KG1 (cell line): Measurements from ENCODE around the gene ANXA8.
"Not testable (repeated sequence)": the region's sequence is repeated elsewhere in the genome, so short reads cannot be mapped to it uniquely, and the experiment has no call there.

ENCODE experiments used
- DNase-seq: peaks from one replicate; lab custom pipeline; 2025; lab: John Stamatoyannopoulos, UW

The ANXA8 gene, protein sequence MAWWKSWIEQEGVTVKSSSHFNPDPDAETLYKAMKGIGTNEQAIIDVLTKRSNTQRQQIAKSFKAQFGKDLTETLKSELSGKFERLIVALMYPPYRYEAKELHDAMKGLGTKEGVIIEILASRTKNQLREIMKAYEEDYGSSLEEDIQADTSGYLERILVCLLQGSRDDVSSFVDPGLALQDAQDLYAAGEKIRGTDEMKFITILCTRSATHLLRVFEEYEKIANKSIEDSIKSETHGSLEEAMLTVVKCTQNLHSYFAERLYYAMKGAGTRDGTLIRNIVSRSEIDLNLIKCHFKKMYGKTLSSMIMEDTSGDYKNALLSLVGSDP

GRCh38 chr10:47483923-47484322, at the start of gene ANXA8:
Gene ANXA8 (minus strand): TSS chr10:47484115. CDS start chr10:47483933, 182 bp downstream.
- not testable (repeated sequence) for DNase-seq

- not testable (repeated sequence) for DNase-seq
Observed at GRCh38 chr10:47523475-47523874, 39.6 kb upstream of the ANXA8 start, which contains the start of gene AGAP9. Gene AGAP9 (minus strand): TSS chr10:47523638. CDS start chr10:47523526, 112 bp downstream.

- DNase-seq: not testable (repeated sequence)
Observed at GRCh38 chr10:47502313-47502712, 18.4 kb upstream of the ANXA8 start.

- not testable (repeated sequence) for DNase-seq
Observed at GRCh38 chr10:47494226-47494625, 10.3 kb upstream of the ANXA8 start.

DNA sequence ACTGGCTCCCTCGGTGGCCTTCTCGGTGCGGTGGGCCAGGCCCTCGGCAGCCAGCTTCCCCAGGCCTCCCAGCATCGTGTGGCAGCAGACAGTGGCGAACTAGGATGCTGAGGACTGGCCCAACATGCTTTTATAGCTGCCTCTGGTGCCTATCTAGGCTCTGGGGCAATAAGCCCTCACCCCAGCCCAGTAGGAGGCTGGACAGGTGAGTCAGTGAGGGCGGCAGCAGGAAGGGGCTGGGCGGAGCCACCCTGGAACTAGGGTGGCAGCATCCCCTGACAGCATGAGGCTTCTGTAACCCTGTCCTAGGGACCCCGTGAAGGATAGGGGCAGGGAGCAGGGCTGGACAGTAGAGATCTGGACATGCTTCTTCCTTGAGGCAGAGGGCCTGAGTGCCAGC, 7.7 kb upstream of the ANXA8 start, which contains the start of gene FAM25G:
Gene FAM25G (minus strand): TSS at position 101 of the 400 bp plus-strand sequence. CDS start 26 bp downstream, at position 75.
- DNase-seq: not testable (repeated sequence)

- not testable (repeated sequence) for DNase-seq
Observed at GRCh38 chr10:47489630-47490029, 5.7 kb upstream of the ANXA8 start.

- DNase-seq: not testable (repeated sequence)
Observed at GRCh38 chr10:47485943-47486342, 2.0 kb upstream of the ANXA8 start.

- DNase-seq: not testable (repeated sequence)
Observed at GRCh38 chr10:47484786-47485185, 871 bp upstream of the ANXA8 start.

DNA sequence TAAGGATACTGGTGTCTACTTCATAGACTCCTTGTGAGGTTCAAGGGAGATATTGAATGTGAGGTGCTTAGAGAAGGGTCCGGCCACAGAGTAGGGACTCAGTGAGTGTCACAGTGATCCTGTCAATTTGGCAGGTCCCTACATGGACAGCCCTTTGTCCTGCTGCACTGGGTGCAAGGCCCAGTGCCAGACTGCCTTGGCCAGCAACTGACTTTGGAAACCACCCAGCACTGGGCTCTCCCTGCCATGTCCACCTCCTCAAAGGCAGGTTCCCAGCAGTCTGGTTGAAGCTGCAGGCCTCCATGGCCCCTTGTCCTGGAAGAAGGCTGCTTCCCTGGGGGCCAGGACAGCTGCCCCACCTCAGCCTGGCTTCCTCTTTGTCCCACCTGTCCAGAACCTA, 1.5 kb downstream of the ANXA8 start:
- DNase-seq: not testable (repeated sequence)

- not testable (repeated sequence) for DNase-seq
Observed at GRCh38 chr10:47481768-47482181, 2.1 kb downstream of the ANXA8 start.

- not testable (repeated sequence) for DNase-seq
Observed at GRCh38 chr10:47481182-47481766, 2.6 kb downstream of the ANXA8 start.

- DNase-seq: not testable (repeated sequence)
Observed at GRCh38 chr10:47480133-47480532, 3.8 kb downstream of the ANXA8 start.

- not testable (repeated sequence) for DNase-seq
Observed at GRCh38 chr10:47478114-47478513, 5.8 kb downstream of the ANXA8 start.

- DNase-seq: not testable (repeated sequence)
Observed at GRCh38 chr10:47477078-47477477, 6.8 kb downstream of the ANXA8 start.

DNA sequence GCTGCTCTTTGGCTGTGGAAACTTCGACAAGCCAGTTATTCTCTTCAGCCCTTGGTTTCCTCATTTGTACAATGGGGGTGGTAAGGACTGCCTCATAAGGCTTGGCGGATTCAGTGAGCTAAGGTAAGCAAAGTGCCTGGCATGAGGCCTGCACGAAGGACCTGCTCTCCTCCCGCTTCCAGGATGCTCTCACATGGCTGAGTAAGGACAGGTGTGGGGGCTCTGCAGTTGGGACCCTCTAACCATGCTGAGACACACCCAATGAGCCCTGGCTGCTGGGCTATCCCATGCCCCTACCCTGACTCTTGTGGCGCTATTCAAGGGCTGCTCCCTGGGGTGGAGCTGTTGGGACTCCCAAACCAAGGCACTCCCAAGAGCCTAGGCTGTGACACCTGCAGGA, 8.8 kb downstream of the ANXA8 start:
- not testable (repeated sequence) for DNase-seq

GRCh38 chr10:47473516-47473915, 10.4 kb downstream of the ANXA8 start:
- DNase-seq: not testable (repeated sequence)

- DNase-seq: not testable (repeated sequence)
Observed at GRCh38 chr10:47472647-47473046, 11.3 kb downstream of the ANXA8 start.

DNA sequence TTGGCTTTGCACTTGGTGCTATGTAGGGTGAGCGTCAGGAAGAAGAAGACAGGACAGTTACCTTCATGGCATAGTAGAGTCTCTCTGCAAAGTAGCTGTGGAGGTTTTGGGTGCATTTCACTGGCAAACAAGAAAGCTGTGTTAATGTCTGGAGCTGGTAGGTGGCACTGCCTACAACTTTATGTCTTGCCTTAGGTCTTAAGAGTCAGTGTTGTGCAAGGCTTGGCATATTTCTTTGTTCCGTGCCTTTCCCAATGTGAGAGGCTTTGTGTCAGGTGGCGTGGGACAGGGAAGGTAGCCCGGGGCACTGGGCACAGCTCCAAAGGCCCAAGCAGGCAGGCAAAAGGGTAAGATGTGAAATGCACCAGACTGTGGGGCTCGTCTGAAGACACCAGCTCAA, 11.8 kb downstream of the ANXA8 start:
- not testable (repeated sequence) for DNase-seq

GRCh38 chr10:47468731-47469528, 15.0 kb downstream of the ANXA8 start:
- not testable (repeated sequence) for DNase-seq

DNA sequence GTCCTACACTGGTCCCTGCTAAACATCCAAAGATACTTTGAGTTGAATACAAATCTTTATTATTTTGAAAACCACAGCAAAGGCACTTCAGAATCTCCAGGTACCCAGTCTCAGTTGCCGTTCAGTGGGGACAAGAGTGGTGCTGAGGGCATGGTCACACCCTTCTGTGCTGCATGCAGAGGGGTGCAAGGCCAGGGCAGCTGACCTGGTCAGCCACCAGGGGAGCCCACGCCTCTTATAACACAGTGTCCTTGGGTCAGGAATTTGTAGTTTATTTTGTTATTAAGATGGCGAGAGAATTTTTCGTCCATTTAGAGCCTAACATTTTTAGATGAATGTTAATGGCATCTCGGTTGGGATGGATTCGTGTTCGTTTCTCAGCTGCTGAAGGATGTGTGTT, 16.0 kb downstream of the ANXA8 start:
- DNase-seq: not testable (repeated sequence)

DNA sequence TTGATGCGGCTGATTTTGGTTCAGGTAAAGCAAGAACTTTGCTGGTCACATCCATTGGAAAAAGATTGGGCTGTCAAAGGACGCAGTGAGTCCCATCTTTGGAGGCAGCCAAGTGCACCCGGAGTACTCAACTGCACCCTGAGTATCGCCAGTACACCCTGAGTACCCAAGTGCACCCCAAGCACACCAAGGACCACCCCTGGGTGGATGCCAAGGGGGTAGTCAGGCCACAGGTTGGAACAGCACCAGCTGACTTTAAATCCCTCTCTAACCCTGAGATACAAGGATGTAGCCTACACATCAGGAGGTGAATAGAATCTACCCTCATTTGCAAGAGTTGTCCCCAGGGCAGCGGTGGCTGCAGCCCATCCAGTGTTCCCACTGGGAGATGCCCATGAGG, 16.5 kb downstream of the ANXA8 start:
- not testable (repeated sequence) for DNase-seq
